GM23248 (cell line): ENCODE data around the gene MAPT. TPM values are rescaled to one million over a fixed set of nuclear protein-coding genes. Genes with fewer than 3 reads are reported as not detected.

Experiments used
- DNase-seq: peaks from one replicate; pipeline ENCODE4 v3.0.0-alpha.2; 2015
- H2AFZ ChIP-seq: fragments of 200-600 bp; sonication (generic); 2 replicates; pipeline ENCODE4 v1.6.1; 2016; ENCODE audit warnings: antibody characterized with exemption
- H3F3A ChIP-seq: fragments of 200-600 bp; sonication (generic); 2 replicates; pipeline ENCODE4 v1.6.1; 2016; ENCODE audit warnings: mild to moderate bottlenecking, antibody characterized with exemption, mixed run types; ENCODE audit not compliant: insufficient read depth
- H3K27ac ChIP-seq: fragments of 200-600 bp; sonication (generic); 2 replicates; pipeline ENCODE4 v1.5.1; 2016; ENCODE audit warnings: mild to moderate bottlenecking
- H3K27me3 ChIP-seq: fragments of 200-600 bp; sonication (generic); replicated peaks from 2 replicates; pipeline ENCODE4 v1.6.1; 2016; ENCODE audit warnings: mild to moderate bottlenecking; ENCODE audit not compliant: insufficient read depth
- H3K36me3 ChIP-seq: fragments of 200-600 bp; sonication (generic); 2 replicates; pipeline ENCODE4 v1.6.1; 2016; ENCODE audit warnings: low read depth, mild to moderate bottlenecking
- H3K4me1 ChIP-seq: fragments of 200-600 bp; sonication (generic); 2 replicates; pipeline ENCODE4 v1.6.1; 2016; ENCODE audit warnings: mild to moderate bottlenecking; ENCODE audit not compliant: insufficient read depth
- H3K4me2 ChIP-seq: fragments of 200-600 bp; sonication (generic); one replicate; pipeline ENCODE4 v1.6.1; 2016; ENCODE audit warnings: mild to moderate bottlenecking; ENCODE audit not compliant: unreplicated experiment
- H3K4me3 ChIP-seq: fragments of 200-600 bp; sonication (generic); 2 replicates; pipeline ENCODE4 v1.5.1; 2016; ENCODE audit warnings: mild to moderate bottlenecking
- H3K79me2 ChIP-seq: fragments of 200-600 bp; sonication (generic); 2 replicates; pipeline ENCODE4 v1.6.1; 2016; ENCODE audit warnings: mild to moderate bottlenecking; ENCODE audit not compliant: insufficient read depth
- H3K9ac ChIP-seq: fragments of 200-600 bp; sonication (generic); 2 replicates; pipeline ENCODE4 v1.6.1; 2016; ENCODE audit warnings: mild to moderate bottlenecking
- H3K9me2 ChIP-seq: fragments of 200-600 bp; sonication (generic); 2 replicates; pipeline ENCODE4 v1.6.1; 2016; ENCODE audit warnings: mixed run types, mild to moderate bottlenecking, moderate library complexity; ENCODE audit not compliant: insufficient read depth
- H3K9me3 ChIP-seq: fragments of 200-600 bp; sonication (generic); one replicate; pipeline ENCODE4 v1.6.1; 2017; ENCODE audit warnings: low read depth
- H4K20me1 ChIP-seq: fragments of 200-600 bp; sonication (generic); 2 replicates; pipeline ENCODE4 v1.6.0; 2016; ENCODE audit not compliant: insufficient read depth
- EZH2 ChIP-seq: fragments of 200-600 bp; sonication (generic); IDR thresholded peaks from 2 replicates; pipeline ENCODE4 v1.6.1; 2018; ENCODE audit warnings: antibody characterized with exemption, mild to moderate bottlenecking; ENCODE audit not compliant: insufficient read depth, poor library complexity, severe bottlenecking
- EZH2phosphoT487 ChIP-seq: fragments of 200-600 bp; sonication (generic); IDR thresholded peaks from 2 replicates; pipeline ENCODE4 v1.6.1; 2018; ENCODE audit warnings: antibody characterized with exemption, moderate library complexity, mild to moderate bottlenecking, low read depth; ENCODE audit not compliant: insufficient read depth
- WGBS, 2 experiments: methylation state at CpG; one replicate each; pipeline ENCODE4 v1.1.6; 2015 to 2017; ENCODE audit warnings: low lambda C conversion rate in 2 of 2, low coverage in 1 of 2; ENCODE audit errors: missing lambda C conversion rate in 2 of 2; 5-methylcytosine and 5-hydroxymethylcytosine counted together
- in situ Hi-C: fragments of 300-500 bp; cut with MboI; formaldehyde crosslinking; loops from 2 replicates; pipeline ENCODE4 v1.15.0; 2020
- polyA plus RNA-seq: library from polyadenylated mRNA; unstranded; fragments of >200 nt; fragmentation: Nextera tagmentation; extraction: Ambion mirVana; gene quantifications from 2 replicates; pipeline ENCODE4 v1.2.1, GENCODE V29; 2016
- total RNA-seq: library from RNA; depleted of rRNA; stranded (reverse); fragments of >200 nt; shearing (Covaris generic); gene quantifications from 2 replicates; pipeline ENCODE4 v1.2.3, GENCODE V29; 2014

The MAPT gene
- total and polyA plus RNA-seq, 2 experiments from 2014 or later = 0.06 TPM; not detected in 1

- in situ Hi-C loops = loop anchor here (10.0 kb wide), 1 partner anchor 182 kb away; no protein-coding TSS in a partner anchor
- Histone ChIP-seq H4K20me1 (no peaks in the 10 kb centered on the region), H3K27me3 (no peaks in the 10 kb centered on the region), H3K4me3 (no peak overlapping the region), H3K36me3 (peaks cover 62% of the 10 kb centered on the region), H3K4me2 (no peak overlapping the region), H3K9me3 (no peaks in the 10 kb centered on the region), H3K27ac (no peak overlapping the region), H3K9ac (no peak overlapping the region), H3K9me2 (no peaks in the 10 kb centered on the region), H3K79me2 (no peaks in the 10 kb centered on the region), H3F3A (peaks cover 9% of the 10 kb centered on the region; the same call in 1 of the 2 replicates), H3K4me1 (no peaks in the 10 kb centered on the region), H2AFZ (no peak overlapping the region)
- no peak for DNase-seq
- WGBS, 2 experiments = 68 to 70% methylated on average over 11 of the region's 11 CpGs
- TF ChIP-seq EZH2 (no peak), EZH2phosphoT487 (no peak)
Observed at GRCh38 chr17:46032909-46033308, 138.6 kb downstream of the MAPT start.

GRCh38 chr17:46033392-46033791 lies 139.0 kb downstream of the MAPT start:
- H3K36me3 ChIP-seq = peaks cover 67% of the 10 kb centered on the region
- WGBS, 2 experiments = 87 to 90% methylated on average over 3 of the region's 3 CpGs
- no peak overlapping the region for H3K4me2 ChIP-seq
- TF ChIP-seq EZH2 = no peak
- no peak for DNase-seq
- no peaks in the 10 kb centered on the region for H3K79me2 ChIP-seq
- H3K27ac ChIP-seq = no peak overlapping the region
- no peak overlapping the region for H3K4me3 ChIP-seq
- no peak overlapping the region for H2AFZ ChIP-seq
- H4K20me1 ChIP-seq = no peaks in the 10 kb centered on the region
- no peak overlapping the region for H3K9ac ChIP-seq
- no peaks in the 10 kb centered on the region for H3K27me3 ChIP-seq
- H3K9me3 ChIP-seq = no peaks in the 10 kb centered on the region
- H3K4me1 ChIP-seq = no peaks in the 10 kb centered on the region
- H3F3A ChIP-seq = peaks cover 9% of the 10 kb centered on the region; the same call in 1 of the 2 replicates
- H3K9me2 ChIP-seq = no peaks in the 10 kb centered on the region
- in situ Hi-C loops = loop anchor here (10.0 kb wide), 1 partner anchor 181 kb away; no protein-coding TSS in a partner anchor

- H3K9me3 ChIP-seq = no peaks in the 10 kb centered on the region
- no peak overlapping the region for H3K27ac ChIP-seq
- no peak overlapping the region for H3K4me3 ChIP-seq
- no peaks in the 10 kb centered on the region for H3K4me1 ChIP-seq
- no peak for DNase-seq
- no peak overlapping the region for H3K9ac ChIP-seq
- no peaks in the 10 kb centered on the region for H4K20me1 ChIP-seq
- H2AFZ ChIP-seq = no peak overlapping the region
- no peaks in the 10 kb centered on the region for H3K9me2 ChIP-seq
- no peak for TF ChIP-seq EZH2phosphoT487
- TF ChIP-seq EZH2 = no peak
- H3K4me2 ChIP-seq = no peak overlapping the region
- in situ Hi-C loops = loop anchor here (10.0 kb wide), 1 partner anchor 180 kb away; no protein-coding TSS in a partner anchor
- H3F3A ChIP-seq = peaks cover 4% of the 10 kb centered on the region; the same call in 1 of the 2 replicates
- H3K79me2 ChIP-seq = no peaks in the 10 kb centered on the region; the same call in 1 of the 2 replicates
- WGBS, 2 experiments = 100% methylated on average over 3 of the region's 3 CpGs
- peaks cover 79% of the 10 kb centered on the region for H3K36me3 ChIP-seq
- no peaks in the 10 kb centered on the region for H3K27me3 ChIP-seq
Observed at GRCh38 chr17:46035112-46035818, 140.9 kb downstream of the MAPT start.

- no peaks in the 10 kb centered on the region for H3K27me3 ChIP-seq
- 86 to 87% methylated on average over 6 of the region's 6 CpGs for WGBS, 2 experiments
- no peak overlapping the region for H3K4me2 ChIP-seq
- no peaks in the 10 kb centered on the region for H3K4me1 ChIP-seq
- H3K79me2 ChIP-seq = peaks cover 5% of the 10 kb centered on the region; the same call in 1 of the 2 replicates
- in situ Hi-C loops = loop anchor here (10.0 kb wide), 1 partner anchor 178 kb away; no protein-coding TSS in a partner anchor
- H3K9me3 ChIP-seq = no peaks in the 10 kb centered on the region
- H2AFZ ChIP-seq = no peak overlapping the region
- no peak overlapping the region for H3K9ac ChIP-seq
- H3K27ac ChIP-seq = no peak overlapping the region
- DNase-seq = no peak
- H3K4me3 ChIP-seq = no peak overlapping the region
- peaks cover 82% of the 10 kb centered on the region for H3K36me3 ChIP-seq
- no peak for TF ChIP-seq EZH2phosphoT487
- TF ChIP-seq EZH2 = no peak
- H3K9me2 ChIP-seq = no peaks in the 10 kb centered on the region
- no peaks in the 10 kb centered on the region for H4K20me1 ChIP-seq
- no peaks in the 10 kb centered on the region for H3F3A ChIP-seq
Observed at GRCh38 chr17:46036491-46036890, 142.1 kb downstream of the MAPT start.
